DMS153 treated with DMSO at 0.1 percent for 48 hours (cell line): ENCODE results near the gene HES6.
A peak's percentile ranks its signal among the peaks of the same experiment; 100 is the strongest.

Experiments used
- DNase-seq: peaks from one replicate; lab custom pipeline; 2025; ENCODE audit not compliant: unreplicated experiment; lab: John Stamatoyannopoulos, UW

HES6 gene

DNA sequence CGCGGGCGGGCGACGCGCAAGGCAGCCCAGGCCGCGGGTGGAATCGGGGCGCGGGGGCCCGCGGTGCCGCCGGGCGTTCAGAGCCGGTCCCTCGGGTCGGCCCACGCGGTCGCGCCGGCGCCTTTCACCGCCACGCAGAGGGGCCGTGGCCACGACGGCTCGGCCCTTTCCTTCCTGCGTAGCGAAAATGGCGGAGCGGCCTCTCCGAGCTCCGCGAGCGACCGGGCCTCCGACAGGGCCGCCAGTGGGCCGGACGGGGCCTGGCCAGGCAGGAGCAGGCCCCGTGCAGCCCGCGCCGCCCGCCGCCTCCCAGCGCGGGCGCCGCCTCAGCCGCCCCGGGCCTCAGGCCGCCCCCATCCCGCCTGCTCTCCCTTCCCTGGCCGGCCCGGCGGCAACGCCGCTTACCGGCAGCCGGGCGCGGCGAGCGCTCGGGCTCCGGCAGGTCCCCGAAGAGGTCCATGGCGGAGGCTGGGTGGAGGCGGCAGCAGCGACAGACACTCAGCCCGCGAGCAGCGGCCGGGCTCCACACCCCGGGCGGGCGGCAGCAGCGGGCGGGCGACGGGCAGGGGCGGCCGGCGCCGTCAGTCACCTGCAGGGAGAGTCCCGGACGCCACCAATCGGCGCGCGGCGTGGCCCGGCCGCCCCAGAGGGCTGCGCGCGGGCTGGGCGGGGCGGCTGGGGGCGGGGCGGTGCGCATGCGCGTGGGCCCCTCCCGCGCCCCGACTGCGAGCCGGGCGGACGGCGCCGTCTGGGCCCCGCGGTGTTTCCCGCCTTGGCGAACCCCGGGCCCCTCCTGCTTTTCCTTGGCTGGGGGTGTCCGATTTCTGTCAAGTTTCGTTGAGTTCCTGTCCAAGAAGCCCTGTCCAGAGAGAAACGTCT lies 36.5 kb downstream of the HES6 start, which contains the start of gene ILKAP:
Gene ILKAP, minus strand, starts transcription at position 602 of the 879 bp plus-strand sequence. Its CDS starts 142 bp downstream, at position 460.
- DNase-seq, result peak; percentile 78

DNA sequence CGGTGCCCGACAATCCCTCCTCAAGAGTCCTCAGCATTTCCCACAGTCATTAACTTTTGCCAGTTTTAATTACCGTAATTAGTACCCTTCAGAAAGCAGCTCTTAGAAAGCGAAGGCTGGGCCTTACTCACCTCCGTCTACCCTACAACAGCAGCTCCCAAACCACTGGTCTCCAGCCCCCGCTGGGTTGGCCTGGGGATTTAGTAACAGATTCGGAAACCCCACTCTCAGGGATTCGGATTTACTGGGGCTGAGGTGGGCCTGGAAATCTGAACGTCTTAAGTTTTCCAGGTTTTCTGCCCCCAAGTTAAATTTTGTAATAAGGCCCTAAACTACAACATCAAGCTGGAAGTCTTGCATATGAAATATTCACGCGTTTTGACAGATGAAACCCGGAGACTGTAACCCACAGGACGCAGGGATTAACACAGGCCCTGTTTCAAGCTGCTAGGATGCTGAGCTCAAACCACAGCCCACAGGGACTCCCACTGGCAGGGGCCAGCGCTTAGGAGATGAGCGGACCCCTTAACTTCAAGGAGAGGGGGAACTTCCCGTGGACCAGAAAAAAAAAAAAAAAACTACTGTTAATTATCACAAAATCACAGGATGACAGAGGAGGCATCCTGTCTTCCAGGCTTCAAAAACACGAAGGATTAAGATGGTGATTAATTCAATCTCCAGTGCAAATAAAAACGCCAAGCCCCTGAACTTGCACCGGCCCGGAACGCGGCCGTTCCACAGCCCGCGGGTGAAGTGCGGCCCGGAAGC lies 37.3 kb downstream of the HES6 start:
- no peak for DNase-seq

DNA sequence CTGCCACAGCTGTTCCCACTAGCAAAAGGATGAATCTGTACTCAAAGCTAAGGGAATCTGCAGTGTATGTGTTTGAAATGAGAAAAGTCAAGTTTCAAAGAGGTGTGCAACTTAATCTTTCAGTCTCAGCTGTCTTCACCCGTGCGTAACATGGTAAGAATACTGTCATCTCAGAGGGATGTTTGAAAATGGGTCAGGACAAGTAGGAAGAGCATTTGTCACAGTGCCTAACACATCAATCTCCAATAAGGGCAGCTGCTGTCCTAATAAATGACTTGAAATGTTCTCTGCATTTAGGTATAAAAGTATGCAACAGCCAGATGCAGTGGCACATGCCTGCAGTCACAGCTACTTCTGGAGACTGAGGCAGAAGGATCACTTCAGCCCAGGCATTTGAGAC lies 49.4 kb downstream of the HES6 start:
- no peak for DNase-seq
